Kidney (tissue), 14 donors: ENCODE measurements around the gene SOBP. TPM values are rescaled to one million over a fixed set of nuclear protein-coding genes. Genes with fewer than 3 reads are reported as not detected.
A peak's percentile ranks its signal among the peaks of the same experiment; 100 is the strongest.

Experiments
- DNase-seq, 5 donors: peaks; one replicate each; pipeline ENCODE4 v3.0.0-alpha.2; 2013 to 2020
- FAIRE-seq: peaks from 2 replicates; lab custom pipeline; 2012; peaks lifted over from hg19 to GRCh38; lab: Jason Lieb, UNC
- H3K27ac ChIP-seq, 2 donors: one replicate each; pipeline ENCODE4 v1.7.0; 2013; ENCODE audit warnings: low read depth in 2 of 2, low read length in 2 of 2, inconsistent platforms in 1 of 2
- H3K27me3 ChIP-seq: one replicate; pipeline ENCODE4 v1.7.1; 2013; ENCODE audit warnings: low read length, inconsistent platforms; ENCODE audit not compliant: control insufficient read depth, insufficient read depth
- H3K36me3 ChIP-seq, 3 donors: one replicate each; pipeline versions ENCODE4 v1.7.0 to v1.7.1; 2013; ENCODE audit warnings: low read length in 3 of 3, control low read depth in 1 of 3, inconsistent platforms in 1 of 3; ENCODE audit not compliant: insufficient read depth in 3 of 3, control insufficient read depth in 2 of 3
- H3K4me1 ChIP-seq, 3 donors: one replicate each; pipeline versions ENCODE4 v1.7.0 to v1.7.1; 2013; ENCODE audit warnings: low read length in 3 of 3, inconsistent platforms in 1 of 3, low read depth in 1 of 3; ENCODE audit not compliant: control insufficient read depth in 2 of 3, insufficient read depth in 2 of 3
- H3K4me3 ChIP-seq, 3 donors: one replicate each; pipeline versions ENCODE4 v1.7.0 to v1.8.1; 2013; ENCODE audit warnings: low read length in 3 of 3, control low read depth in 1 of 3, inconsistent platforms in 1 of 3
- H3K9ac ChIP-seq, 3 donors: one replicate each; pipeline versions ENCODE4 v1.7.0 to v1.7.1; 2013; ENCODE audit warnings: low read length in 3 of 3, control low read depth in 1 of 3, inconsistent platforms in 1 of 3
- H3K9me3 ChIP-seq, 3 donors: one replicate each; pipeline versions ENCODE4 v1.7.0 to v1.7.1; 2013; ENCODE audit warnings: low read length in 3 of 3, control low read depth in 1 of 3, inconsistent platforms in 1 of 3; ENCODE audit not compliant: control insufficient read depth in 2 of 3, insufficient read depth in 1 of 3
- intact Hi-C: fragments of 100-400 bp; cut with DNase I; formaldehyde crosslinking; loops from one replicate; pipeline ENCODE4 v1.11.1; 2022
- polyA plus RNA-seq: library from polyadenylated mRNA; stranded (reverse); fragments of 350-450 nt; fragmentation: Illumina TruSeq; extraction: RNeasy Lipid Tissue Mini Kit (QIAGEN cat#74804); gene quantifications from one replicate; pipeline ENCODE4 v1.2.3, GENCODE V29; 2014; ENCODE audit warnings: low read depth, low replicate concordance; ENCODE audit not compliant: insufficient read depth
- total RNA-seq: library from RNA; stranded (reverse); fragmentation: NEBNext Ultra II Directional; extraction: Animal tissue kit (Norgen Biotek cat#: 25700); gene quantifications from one replicate; pipeline ENCODE4 v1.2.1, GENCODE V29; 2021
- TF ChIP-seq, protein P1 (sequence below): IDR thresholded peaks from 3 replicates; pipeline ENCODE4 v1.5.1; 2012; ENCODE audit warnings: mild to moderate bottlenecking, moderate library complexity, borderline replicate concordance; ENCODE audit not compliant: insufficient read depth; ENCODE audit errors: extremely low read depth
- donor health status: control.
- donor health status: control.
- donor health status: control.
- donor health status: control.
- donor health status: control.
- donor health status: DM: yes; HTN: yes; CAD: no.
- donor health status: Normal renal cell carcinoma (clear cell type).

SOBP gene
- total and polyA plus RNA-seq, 2 donors from 2014 or later = 5.4 to 9.5 TPM

DNA sequence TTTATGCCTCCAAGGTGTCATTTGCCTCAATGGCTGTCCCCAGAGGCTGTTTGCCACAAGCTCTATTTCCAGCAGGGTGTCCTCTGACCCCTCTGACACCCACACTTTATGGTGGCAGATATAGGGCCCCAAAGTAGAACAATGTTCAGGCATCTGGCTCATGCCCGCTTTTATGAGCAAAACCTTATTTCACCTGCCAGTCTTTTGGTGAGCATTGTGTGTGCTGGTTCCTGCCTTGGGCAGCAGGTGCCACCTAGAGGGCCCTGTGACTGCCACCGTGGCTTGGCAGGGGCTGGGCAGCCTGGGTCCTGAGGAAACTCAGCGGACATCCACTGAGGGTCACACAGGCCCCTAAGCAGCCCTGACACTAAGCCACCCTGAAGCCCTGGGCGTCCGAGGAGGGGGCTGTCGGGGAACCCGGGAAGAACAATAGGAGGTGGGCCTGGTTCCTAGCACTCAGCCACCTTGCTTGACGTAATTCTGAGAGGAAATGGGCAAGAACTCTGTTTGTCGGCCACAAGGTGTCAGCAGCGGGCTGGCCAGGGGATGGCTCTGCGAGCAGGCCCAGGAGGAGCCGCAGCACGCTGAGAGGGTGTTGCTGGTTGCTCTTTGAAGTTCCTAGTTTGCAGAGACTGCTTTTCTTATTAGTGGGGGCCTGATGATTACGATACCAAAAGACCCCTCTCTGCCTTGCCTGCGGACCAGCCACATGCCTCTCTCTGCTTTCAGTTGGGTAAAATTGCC, 185.2 kb downstream of the SOBP start:
- FAIRE-seq (no peak), DNase-seq (peak; percentile 93 to 96 (median 95))
- no peaks in the 10 kb centered on the region for H3K9me3 ChIP-seq
- peak overlapping the region in 1 of 3 donors; percentile 23 for H3K4me3 ChIP-seq
- peaks cover 4 to 6% (median 5%) of the 10 kb centered on the region in 3 donors for H3K4me1 ChIP-seq
- H3K27ac ChIP-seq = no peak overlapping the region
- H3K27me3 ChIP-seq = no peaks in the 10 kb centered on the region
- no peak overlapping the region for H3K9ac ChIP-seq
- TF ChIP-seq, protein P1, sequence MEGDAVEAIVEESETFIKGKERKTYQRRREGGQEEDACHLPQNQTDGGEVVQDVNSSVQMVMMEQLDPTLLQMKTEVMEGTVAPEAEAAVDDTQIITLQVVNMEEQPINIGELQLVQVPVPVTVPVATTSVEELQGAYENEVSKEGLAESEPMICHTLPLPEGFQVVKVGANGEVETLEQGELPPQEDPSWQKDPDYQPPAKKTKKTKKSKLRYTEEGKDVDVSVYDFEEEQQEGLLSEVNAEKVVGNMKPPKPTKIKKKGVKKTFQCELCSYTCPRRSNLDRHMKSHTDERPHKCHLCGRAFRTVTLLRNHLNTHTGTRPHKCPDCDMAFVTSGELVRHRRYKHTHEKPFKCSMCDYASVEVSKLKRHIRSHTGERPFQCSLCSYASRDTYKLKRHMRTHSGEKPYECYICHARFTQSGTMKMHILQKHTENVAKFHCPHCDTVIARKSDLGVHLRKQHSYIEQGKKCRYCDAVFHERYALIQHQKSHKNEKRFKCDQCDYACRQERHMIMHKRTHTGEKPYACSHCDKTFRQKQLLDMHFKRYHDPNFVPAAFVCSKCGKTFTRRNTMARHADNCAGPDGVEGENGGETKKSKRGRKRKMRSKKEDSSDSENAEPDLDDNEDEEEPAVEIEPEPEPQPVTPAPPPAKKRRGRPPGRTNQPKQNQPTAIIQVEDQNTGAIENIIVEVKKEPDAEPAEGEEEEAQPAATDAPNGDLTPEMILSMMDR = peak; percentile 90
- H3K36me3 ChIP-seq = no peaks in the 10 kb centered on the region
- intact Hi-C loops = no loop called here

GRCh38 chr6:107676042-107676441, 186.1 kb downstream of the SOBP start:
- Histone ChIP-seq H3K9me3 (no peaks in the 10 kb centered on the region), H3K27ac (no peak overlapping the region), H3K27me3 (no peaks in the 10 kb centered on the region), H3K4me3 (no peak overlapping the region), H3K36me3 (no peaks in the 10 kb centered on the region), H3K4me1 (peaks cover 0 to 4% (median 3%) of the 10 kb centered on the region in 3 donors), H3K9ac (no peak overlapping the region)
- no peak for FAIRE-seq
- intact Hi-C loops = no loop called here
- TF ChIP-seq, protein P1 = no peak
- DNase-seq = peak in 1 of 5 donors; percentile 31

- Histone ChIP-seq H3K27ac (no peak overlapping the region), H3K27me3 (no peaks in the 10 kb centered on the region), H3K9me3 (no peaks in the 10 kb centered on the region), H3K4me1 (no peaks in the 10 kb centered on the region), H3K36me3 (no peaks in the 10 kb centered on the region), H3K9ac (no peak overlapping the region), H3K4me3 (no peak overlapping the region)
- FAIRE-seq (no peak), DNase-seq (no peak)
- intact Hi-C loops = no loop called here
- TF ChIP-seq, protein P1 = no peak
Measured at GRCh38 chr6:107677399-107677798, 187.5 kb downstream of the SOBP start.
